Stimulated activated CD4-positive, alpha-beta T cell treated with anti-CD3 and anti-CD28 coated beads, TNF-alpha, amount 100 ng/mL, for 48 hours (primary cell): ENCODE results near the gene TAGLN.

Source experiments
- DNase-seq, 3 donors: peaks; one replicate each; pipeline ENCODE4 v3.0.0-alpha.2; 2020; ENCODE audit warnings: low read depth in 3 of 3

Gene TAGLN

GRCh38 chr11:117230999-117231841 lies 32.0 kb downstream of the TAGLN start:
- DNase-seq = no peak

- peak in 1 of 3 donors; percentile 25 for DNase-seq
Measured at GRCh38 chr11:117231842-117232091, 32.6 kb downstream of the TAGLN start, which contains the start of gene PCSK7. TSS of gene PCSK7 (minus strand) at chr11:117232073. CDS start at chr11:117229844, 2,229 bp downstream.

GRCh38 chr11:117232092-117232878 lies 33.1 kb downstream of the TAGLN start, which contains the start of gene RNF214:
TSS of gene RNF214 (plus strand) at chr11:117232671. CDS start at chr11:117234273, 1,602 bp downstream.
- peak in 2 of 3 donors; percentile 61 to 73 for DNase-seq

GRCh38 chr11:117232911-117233409 lies 33.8 kb downstream of the TAGLN start:
- DNase-seq = no peak

- DNase-seq = no peak
Measured at GRCh38 chr11:117238221-117238620, 39.1 kb downstream of the TAGLN start.

GRCh38 chr11:117239295-117239694 lies 40.1 kb downstream of the TAGLN start:
- DNase-seq = no peak

- DNase-seq = no peak
Measured at GRCh38 chr11:117248341-117248740, 49.2 kb downstream of the TAGLN start.

GRCh38 chr11:117249571-117249970 lies 50.4 kb downstream of the TAGLN start:
- DNase-seq = no peak

- no peak for DNase-seq
Measured at GRCh38 chr11:117251506-117251905, 52.3 kb downstream of the TAGLN start.

- no peak for DNase-seq
Measured at GRCh38 chr11:117255966-117256365, 56.8 kb downstream of the TAGLN start.

- no peak for DNase-seq
Measured at GRCh38 chr11:117256573-117256972, 57.4 kb downstream of the TAGLN start.
